ENCODE measurements around the gene GABRE.

Gene GABRE

DNA sequence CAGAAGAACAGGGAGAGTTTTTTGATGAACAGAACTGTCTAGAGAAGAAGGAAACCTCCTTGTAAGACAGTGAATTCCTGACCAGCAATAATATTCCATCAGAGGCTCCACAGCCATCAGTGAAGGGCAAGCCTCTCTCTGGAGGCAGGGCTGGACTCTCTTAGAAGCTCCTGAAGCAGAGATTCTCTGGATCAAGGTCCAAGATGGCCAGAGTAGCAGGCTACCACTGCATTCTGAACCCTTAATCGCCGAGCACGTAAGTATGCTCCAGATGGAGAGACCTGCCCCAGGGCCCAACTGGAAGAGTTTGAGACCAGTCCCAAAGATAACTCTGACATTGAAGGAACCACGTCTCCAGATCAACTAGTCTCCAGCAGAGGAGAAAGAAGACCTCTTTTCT lies 16.4 kb downstream of the GABRE start:
- Histone ChIP-seq H3K4me3 (no peak overlapping the region), H3K4me1 (peaks cover 0 to 7% (median 0%) of the 10 kb centered on the region in 10 experiments; a peak in 1 of 20 replicates), H3K9me3 (replicated peaks in 1 of 11) (peaks cover 0 to 3% (median 0%) of the 10 kb centered on the region in 11 experiments; a peak in 3 of 22 replicates), H4K20me1 (no peaks in the 10 kb centered on the region; a peak in 2 of 22 replicates), H3K36me3 (no peaks in the 10 kb centered on the region), H3K27ac (no peak overlapping the region), H3K9ac (no peak overlapping the region), H3K27me3 (peaks cover 97 to 100% (median 100%) of the 10 kb centered on the region in 11 experiments), H3K4me2 (no peak overlapping the region)
- no peak for TF ChIP-seq Cebpa-rat (IDR thresholded peaks at IDR 0.05)

GRCh38 chrX:151954730-151955129 lies 19.7 kb downstream of the GABRE start:
- peaks cover 97 to 100% (median 98%) of the 10 kb centered on the region in 11 experiments for H3K27me3 ChIP-seq
- H3K9me3 ChIP-seq (replicated peaks in 1 of 11): peaks cover 0 to 5% (median 0%) of the 10 kb centered on the region in 11 experiments; a peak in 3 of 22 replicates
- no peak overlapping the region for H3K27ac ChIP-seq
- H3K4me2 ChIP-seq: no peak overlapping the region
- no peak overlapping the region for H3K4me3 ChIP-seq
- H3K9ac ChIP-seq: no peak overlapping the region
- H3K4me1 ChIP-seq: peaks cover 0 to 7% (median 0%) of the 10 kb centered on the region in 10 experiments; a peak in 1 of 20 replicates
- no peak for TF ChIP-seq Cebpa-rat (IDR thresholded peaks at IDR 0.05)
- no peaks in the 10 kb centered on the region for H3K36me3 ChIP-seq
- H4K20me1 ChIP-seq: peaks cover 0 to 3% (median 0%) of the 10 kb centered on the region in 11 experiments; a peak in 2 of 22 replicates

DNA sequence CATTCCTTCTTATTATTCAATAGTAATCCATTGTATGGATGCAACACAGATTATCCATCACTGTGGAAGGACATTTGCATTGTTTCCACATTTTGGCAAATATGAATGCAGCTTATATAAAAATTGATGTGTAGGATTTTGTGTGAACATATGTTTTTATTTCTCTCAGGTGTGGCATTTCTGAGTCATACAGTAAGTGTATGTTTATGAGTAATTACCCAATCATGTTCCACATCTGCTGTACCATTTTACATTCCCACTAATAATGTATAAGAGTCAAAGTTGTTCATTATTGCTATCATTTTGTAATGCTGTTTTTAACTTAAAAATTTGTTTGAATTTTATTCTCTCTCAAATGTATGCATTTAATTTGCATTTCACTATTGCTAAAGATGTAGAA lies 36.3 kb downstream of the GABRE start:
- H3K9me3 ChIP-seq (replicated peaks in 1 of 11): peaks cover 0 to 6% (median 0%) of the 10 kb centered on the region in 11 experiments; a peak in 2 of 22 replicates
- TF ChIP-seq Cebpa-rat (IDR thresholded peaks at IDR 0.05): no peak
- H3K27me3 ChIP-seq: peaks cover 53 to 97% (median 79%) of the 10 kb centered on the region in 11 experiments
- H3K9ac ChIP-seq: no peak overlapping the region
- no peak overlapping the region for H3K4me3 ChIP-seq
- H3K4me1 ChIP-seq: peaks cover 0 to 7% (median 0%) of the 10 kb centered on the region in 10 experiments; a peak in 2 of 20 replicates
- no peaks in the 10 kb centered on the region for H4K20me1 ChIP-seq
- H3K27ac ChIP-seq: no peak overlapping the region
- no peak overlapping the region for H3K4me2 ChIP-seq
- H3K36me3 ChIP-seq: no peaks in the 10 kb centered on the region

DNA sequence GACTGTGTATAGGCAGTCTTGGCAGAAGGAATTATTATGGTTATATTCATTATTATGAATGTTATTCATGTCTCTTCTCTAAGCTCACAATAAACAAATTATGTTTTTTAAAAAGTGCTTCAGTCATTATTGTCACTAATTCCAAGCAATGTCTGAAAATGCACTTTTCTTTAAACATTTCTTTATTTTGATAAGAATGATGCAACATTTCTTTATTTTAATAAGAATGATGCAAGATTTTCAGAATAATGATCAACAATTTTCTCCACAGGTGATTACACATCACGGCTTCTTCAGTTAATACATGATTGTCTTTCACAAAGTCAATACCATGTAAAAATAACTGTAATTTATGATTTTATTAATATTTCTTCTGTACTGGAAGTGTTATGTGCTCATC lies 39.1 kb downstream of the GABRE start:
- no peak overlapping the region for H3K27ac ChIP-seq
- no peaks in the 10 kb centered on the region for H3K36me3 ChIP-seq
- TF ChIP-seq Cebpa-rat (IDR thresholded peaks at IDR 0.05): no peak
- H3K27me3 ChIP-seq: peaks cover 54 to 90% (median 67%) of the 10 kb centered on the region in 11 experiments
- no peak overlapping the region for H3K4me2 ChIP-seq
- H3K9ac ChIP-seq: no peak overlapping the region
- H3K4me1 ChIP-seq: peaks cover 0 to 7% (median 0%) of the 10 kb centered on the region in 10 experiments; a peak in 2 of 20 replicates
- no peaks in the 10 kb centered on the region for H4K20me1 ChIP-seq
- peaks cover 0 to 6% (median 0%) of the 10 kb centered on the region in 11 experiments; a peak in 1 of 22 replicates for H3K9me3 ChIP-seq (replicated peaks in 1 of 11)
- H3K4me3 ChIP-seq: no peak overlapping the region

DNA sequence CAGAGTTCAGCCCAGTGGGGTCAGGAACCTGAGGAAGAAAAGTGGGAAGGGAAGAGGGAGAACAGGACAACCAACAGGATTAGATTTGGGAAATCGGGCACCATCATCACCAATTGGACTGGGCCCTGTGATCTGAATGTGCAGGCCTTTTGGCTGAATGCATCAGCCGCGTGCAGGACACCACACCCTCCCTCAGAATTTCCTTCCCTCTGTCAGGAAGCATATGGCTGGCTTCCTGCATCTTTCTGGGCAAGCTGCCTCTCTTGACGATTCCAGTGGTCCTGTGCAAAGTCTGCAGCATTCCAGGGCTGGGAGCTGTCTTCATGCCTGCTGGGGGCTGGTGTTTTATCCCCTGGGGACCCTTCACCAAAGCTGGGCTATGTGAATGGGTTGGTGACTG lies 45.4 kb downstream of the GABRE start:
- Histone ChIP-seq H3K4me2 (no peak overlapping the region), H3K27me3 (peaks cover 67 to 91% (median 87%) of the 10 kb centered on the region in 11 experiments), H3K9me3 (replicated peaks in 1 of 11) (peaks cover 0 to 3% (median 0%) of the 10 kb centered on the region in 11 experiments; a peak in 1 of 22 replicates), H3K4me3 (no peak overlapping the region), H3K27ac (no peak overlapping the region), H3K9ac (no peak overlapping the region), H3K4me1 (no peaks in the 10 kb centered on the region), H4K20me1 (no peaks in the 10 kb centered on the region; a peak in 3 of 22 replicates), H3K36me3 (no peaks in the 10 kb centered on the region)
- TF ChIP-seq Cebpa-rat (IDR thresholded peaks at IDR 0.05): no peak

DNA sequence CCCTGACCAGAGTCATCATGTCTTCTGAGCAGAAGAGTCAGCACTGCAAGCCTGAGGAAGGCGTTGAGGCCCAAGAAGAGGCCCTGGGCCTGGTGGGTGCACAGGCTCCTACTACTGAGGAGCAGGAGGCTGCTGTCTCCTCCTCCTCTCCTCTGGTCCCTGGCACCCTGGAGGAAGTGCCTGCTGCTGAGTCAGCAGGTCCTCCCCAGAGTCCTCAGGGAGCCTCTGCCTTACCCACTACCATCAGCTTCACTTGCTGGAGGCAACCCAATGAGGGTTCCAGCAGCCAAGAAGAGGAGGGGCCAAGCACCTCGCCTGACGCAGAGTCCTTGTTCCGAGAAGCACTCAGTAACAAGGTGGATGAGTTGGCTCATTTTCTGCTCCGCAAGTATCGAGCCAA lies 50.8 kb downstream of the GABRE start:
- no peak for TF ChIP-seq Cebpa-rat (IDR thresholded peaks at IDR 0.05)
- H3K4me1 ChIP-seq: peaks cover 0 to 7% (median 0%) of the 10 kb centered on the region in 10 experiments; a peak in 3 of 20 replicates
- H3K36me3 ChIP-seq: no peaks in the 10 kb centered on the region

DNA sequence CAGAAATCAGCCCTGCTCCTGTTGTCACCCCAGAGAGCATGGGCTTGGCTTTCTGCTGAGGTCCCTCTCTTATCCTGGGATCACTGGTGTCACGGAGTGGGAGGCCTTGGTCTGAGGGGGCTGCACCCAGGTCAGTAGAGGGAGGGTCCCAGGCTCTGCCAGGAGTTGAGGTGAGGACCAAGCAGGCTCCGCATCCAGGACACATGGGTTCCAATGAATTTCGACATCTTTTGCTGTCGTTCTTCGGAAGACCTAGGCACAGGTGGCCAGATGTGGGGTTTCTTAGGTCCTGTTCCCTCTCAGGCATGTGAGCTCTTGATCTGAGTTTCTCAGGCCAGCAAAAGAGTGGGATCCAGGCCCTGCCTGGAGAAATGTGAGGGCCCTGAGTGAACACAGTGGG lies 51.8 kb downstream of the GABRE start:
- Histone ChIP-seq H3K9me3 (replicated peaks in 1 of 11) (peaks cover 0 to 11% (median 0%) of the 10 kb centered on the region in 11 experiments; a peak in 4 of 22 replicates), H3K4me2 (no peak overlapping the region), H4K20me1 (no peaks in the 10 kb centered on the region; a peak in 4 of 22 replicates), H3K27ac (no peak overlapping the region), H3K27me3 (peaks cover 48 to 67% (median 54%) of the 10 kb centered on the region in 11 experiments), H3K9ac (no peak overlapping the region), H3K4me1 (peaks cover 0 to 7% (median 0%) of the 10 kb centered on the region in 10 experiments; a peak in 3 of 20 replicates), H3K4me3 (no peak overlapping the region), H3K36me3 (no peaks in the 10 kb centered on the region)
- TF ChIP-seq Cebpa-rat (IDR thresholded peaks at IDR 0.05): no peak

More for the DNA sequence above, 50.8 kb downstream of the GABRE start:
- no peaks in the 10 kb centered on the region; a peak in 4 of 22 replicates for H4K20me1 ChIP-seq
- H3K27me3 ChIP-seq: peaks cover 54 to 74% (median 61%) of the 10 kb centered on the region in 11 experiments
- H3K9ac ChIP-seq: no peak overlapping the region
- H3K27ac ChIP-seq: no peak overlapping the region
- H3K4me3 ChIP-seq: no peak overlapping the region
- peak overlapping the region in 2 of 11 experiments; percentile 31 to 35; a peak in 2 of 22 replicates for H3K4me2 ChIP-seq
- peaks cover 0 to 11% (median 0%) of the 10 kb centered on the region in 11 experiments; a peak in 4 of 22 replicates for H3K9me3 ChIP-seq (replicated peaks in 1 of 11)

DNA sequence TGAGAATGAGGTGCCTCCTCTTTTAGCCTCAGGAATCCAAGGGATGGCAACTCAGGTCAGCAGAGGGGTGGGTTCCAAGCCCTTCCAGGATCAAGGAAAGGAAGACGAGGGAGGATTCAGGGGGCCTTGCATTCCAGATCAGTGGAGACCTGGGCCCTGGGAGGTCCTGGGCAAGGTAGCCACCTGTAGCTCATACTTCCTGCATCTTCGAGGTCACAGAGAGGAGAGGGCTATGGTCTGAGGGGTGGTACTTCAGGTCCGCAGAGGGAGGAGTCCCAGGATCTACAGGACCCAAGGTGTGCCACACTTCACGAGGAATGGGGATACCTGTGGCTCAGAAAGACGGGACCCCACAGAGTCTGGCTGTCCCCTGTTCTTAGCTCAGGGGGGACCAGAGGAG lies 52.6 kb downstream of the GABRE start:
- no peaks in the 10 kb centered on the region for H3K36me3 ChIP-seq

DNA sequence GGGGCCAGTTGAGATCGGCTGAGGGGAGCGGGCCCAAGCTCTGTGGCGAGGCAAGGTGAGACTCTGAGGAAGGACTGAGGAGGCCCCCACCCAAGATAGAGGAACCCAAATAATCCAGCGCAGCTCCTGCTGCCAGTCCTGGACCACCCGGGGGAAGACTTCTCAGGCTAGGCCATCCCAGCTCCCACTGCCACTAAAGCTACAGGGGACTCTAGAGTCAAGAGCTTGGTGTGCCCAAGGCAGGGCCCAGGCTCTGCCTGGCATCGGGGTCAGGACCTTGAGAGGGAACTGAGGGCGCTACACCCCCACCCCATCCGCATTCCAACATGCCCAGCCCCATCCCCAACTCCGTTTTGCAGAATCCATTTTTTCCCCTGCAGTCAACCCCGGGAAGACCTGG lies 53.2 kb downstream of the GABRE start:
- TF ChIP-seq Cebpa-rat (IDR thresholded peaks at IDR 0.05): no peak
- no peak overlapping the region for H3K9ac ChIP-seq
- H3K27me3 ChIP-seq: peaks cover 34 to 53% (median 40%) of the 10 kb centered on the region in 11 experiments
- peaks cover 0 to 7% (median 0%) of the 10 kb centered on the region in 10 experiments; a peak in 3 of 20 replicates for H3K4me1 ChIP-seq
- H4K20me1 ChIP-seq: no peaks in the 10 kb centered on the region; a peak in 4 of 22 replicates
- H3K4me3 ChIP-seq: no peak overlapping the region
- H3K4me2 ChIP-seq: no peak overlapping the region
- H3K9me3 ChIP-seq (replicated peaks in 1 of 11): peaks cover 0 to 11% (median 0%) of the 10 kb centered on the region in 11 experiments; a peak in 4 of 22 replicates
- H3K36me3 ChIP-seq: no peaks in the 10 kb centered on the region
- no peak overlapping the region for H3K27ac ChIP-seq

More for the DNA sequence above, 52.6 kb downstream of the GABRE start:
- no peak for TF ChIP-seq Cebpa-rat (IDR thresholded peaks at IDR 0.05)
- H3K4me2 ChIP-seq: no peak overlapping the region
- no peak overlapping the region for H3K9ac ChIP-seq
- peaks cover 0 to 7% (median 0%) of the 10 kb centered on the region in 10 experiments; a peak in 3 of 20 replicates for H3K4me1 ChIP-seq
- H3K27ac ChIP-seq: no peak overlapping the region
- no peaks in the 10 kb centered on the region; a peak in 4 of 22 replicates for H4K20me1 ChIP-seq
- H3K27me3 ChIP-seq: peaks cover 40 to 58% (median 45%) of the 10 kb centered on the region in 11 experiments
- H3K4me3 ChIP-seq: no peak overlapping the region
- peaks cover 0 to 11% (median 0%) of the 10 kb centered on the region in 11 experiments; a peak in 4 of 22 replicates for H3K9me3 ChIP-seq (replicated peaks in 1 of 11)

All from BLaER1 treated with 17β-estradiol and CSF1 and Interleukin-3, amounts not matched to agents 10 nM and 100 nM (cell line).